Measurements from ENCODE around the gene VSTM2B. TPM values are rescaled to one million over a fixed set of nuclear protein-coding genes. Genes with fewer than 3 reads are reported as not detected.
"Not testable (repeated sequence)": the region's sequence is repeated elsewhere in the genome, so short reads cannot be mapped to it uniquely, and the experiment has no call there.

The VSTM2B gene
- total RNA-seq, 1 experiment from 2014 or later, result 2.5 TPM

DNA sequence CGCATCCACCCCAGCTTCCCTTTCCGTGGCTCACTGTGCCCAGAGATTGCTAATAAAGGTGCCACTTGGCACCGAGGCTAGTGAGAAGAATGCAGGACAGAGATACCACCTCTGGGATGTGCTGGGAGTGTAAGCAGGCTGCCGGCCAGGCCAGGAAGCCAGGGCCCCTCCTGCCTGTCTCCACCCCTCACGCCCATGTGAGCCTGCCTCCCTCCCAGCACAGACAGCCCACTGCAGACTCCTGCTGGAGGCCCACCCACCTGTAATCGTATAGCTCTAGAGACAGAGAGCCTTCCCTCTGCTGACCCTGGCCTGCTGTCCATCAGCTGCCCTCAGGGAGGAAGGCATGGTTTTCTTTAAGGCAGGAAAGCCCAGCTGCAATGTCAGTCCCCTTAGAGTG lies 13.9 kb downstream of the VSTM2B start:
- DNase-seq (ENCODE audit: low spot score), result no peak
- in situ Hi-C loops (cut with HindIII; ENCODE audit: low sequenced_read_pairs), result no loop called here

DNA sequence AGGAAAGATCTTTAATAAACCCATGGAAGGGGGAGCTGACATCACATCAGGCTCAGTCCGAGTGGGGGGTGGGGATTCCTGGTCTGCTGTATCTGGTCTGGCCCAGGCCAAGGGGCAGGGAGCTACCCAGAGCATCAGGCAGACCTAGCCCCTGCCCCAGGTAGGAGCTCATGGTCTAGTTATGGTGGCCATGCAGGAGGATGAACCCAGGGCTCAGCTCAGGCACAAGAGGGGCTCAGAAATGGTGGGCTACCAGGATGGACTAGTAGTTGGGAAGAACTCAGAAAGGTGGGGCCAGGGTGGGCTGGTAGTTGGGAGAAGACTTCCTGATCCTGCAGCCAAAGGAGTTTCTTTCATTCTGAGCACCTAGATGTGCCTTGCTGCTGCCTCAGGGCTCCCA lies 14.3 kb downstream of the VSTM2B start:
- in situ Hi-C loops (cut with HindIII; ENCODE audit: low sequenced_read_pairs), result no loop called here
- no peak for DNase-seq (ENCODE audit: low spot score)

DNA sequence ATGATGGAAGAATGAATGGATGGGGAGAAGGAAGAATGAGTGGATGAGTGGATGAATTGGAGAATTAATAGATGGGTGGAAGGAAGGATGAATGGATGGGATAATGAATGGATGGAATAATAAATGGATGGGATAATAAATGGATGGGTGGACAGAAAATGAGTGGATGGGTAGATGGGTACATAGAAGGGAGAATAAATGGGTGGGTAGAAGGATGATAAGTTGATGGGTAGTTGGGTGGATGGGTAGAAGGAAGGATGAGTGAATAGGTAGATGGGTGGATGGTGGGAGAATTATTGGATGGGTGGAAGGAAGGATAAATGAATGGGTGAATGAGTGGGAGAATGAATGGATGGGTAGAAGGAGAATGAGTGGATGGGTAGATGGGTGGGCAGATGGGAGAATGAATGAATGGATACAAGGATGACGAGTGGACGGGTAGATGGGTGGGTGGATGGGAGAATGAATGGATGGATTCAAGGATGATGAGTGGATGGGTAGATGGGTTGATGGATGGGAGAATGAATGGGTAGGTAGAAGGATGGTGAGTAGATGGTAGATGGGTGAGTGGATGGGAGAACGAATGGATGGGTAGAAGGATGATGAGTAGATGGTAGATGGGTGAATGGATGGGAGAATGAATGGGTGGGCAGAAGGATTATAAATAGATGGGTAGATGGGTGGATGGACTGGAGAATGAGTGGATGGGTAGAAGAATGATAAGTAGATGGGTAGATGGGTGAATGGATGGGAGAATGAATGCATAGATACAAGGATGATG lies 15.9 kb downstream of the VSTM2B start:
- no peak for DNase-seq (ENCODE audit: low spot score)

DNA sequence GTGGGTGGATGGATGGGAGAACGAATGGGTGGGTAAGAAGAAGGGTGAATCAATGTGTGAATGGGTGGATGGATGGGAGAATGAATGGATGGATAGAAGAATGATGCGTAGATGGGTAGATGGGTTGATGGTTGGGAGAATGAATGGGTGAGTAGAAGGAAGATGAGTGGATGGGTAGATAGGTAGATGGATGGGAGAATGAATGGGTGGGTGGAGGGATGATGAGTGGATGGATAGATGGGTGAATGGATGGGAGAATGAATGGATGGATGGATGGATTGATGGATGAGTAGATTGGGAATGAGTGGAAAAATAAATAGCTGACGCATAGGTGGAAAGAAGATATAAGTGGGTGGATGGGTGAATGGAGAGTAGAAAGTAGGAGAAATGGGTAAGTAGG lies 16.5 kb downstream of the VSTM2B start:
- in situ Hi-C loops (cut with HindIII; ENCODE audit: low sequenced_read_pairs), result no loop called here
- no peak for DNase-seq (ENCODE audit: low spot score)

More for the DNA sequence above, 15.9 kb downstream of the VSTM2B start:
- in situ Hi-C loops (cut with HindIII; ENCODE audit: low sequenced_read_pairs), result no loop called here

- DNase-seq (ENCODE audit: low spot score), result no peak
- in situ Hi-C loops (cut with HindIII; ENCODE audit: low sequenced_read_pairs), result no loop called here
Observed at GRCh38 chr19:29542776-29543175, 17.0 kb downstream of the VSTM2B start.

DNA sequence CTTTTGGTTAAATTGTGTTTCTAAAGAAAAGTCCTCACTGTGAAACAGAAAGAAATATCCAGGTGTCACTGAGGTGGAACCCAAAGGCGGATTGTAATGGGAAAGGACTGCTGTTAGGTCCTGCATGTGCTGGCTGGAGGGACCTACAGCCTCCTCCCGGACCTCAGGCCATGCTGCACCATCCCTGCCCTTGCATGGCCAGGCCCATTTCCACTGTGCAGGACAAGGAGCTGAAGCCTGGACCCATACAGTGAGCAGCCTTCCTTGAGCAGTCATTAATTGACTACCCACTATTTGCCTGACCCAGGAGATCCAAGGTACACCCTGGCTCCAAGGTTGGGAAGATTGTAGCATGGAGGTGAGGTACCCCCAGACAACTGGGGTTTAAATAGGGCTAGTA lies 17.6 kb downstream of the VSTM2B start:
- no peak for DNase-seq (ENCODE audit: low spot score)
- in situ Hi-C loops (cut with HindIII; ENCODE audit: low sequenced_read_pairs), result no loop called here

- no peak for DNase-seq (ENCODE audit: low spot score)
- in situ Hi-C loops (cut with HindIII; ENCODE audit: low sequenced_read_pairs), result no loop called here
Observed at GRCh38 chr19:29544656-29545360, 19.0 kb downstream of the VSTM2B start.

- DNase-seq (ENCODE audit: low spot score); in situ Hi-C loops (cut with HindIII; ENCODE audit: low sequenced_read_pairs): not testable (repeated sequence)
Observed at GRCh38 chr19:29545447-29545846, 19.7 kb downstream of the VSTM2B start.

DNA sequence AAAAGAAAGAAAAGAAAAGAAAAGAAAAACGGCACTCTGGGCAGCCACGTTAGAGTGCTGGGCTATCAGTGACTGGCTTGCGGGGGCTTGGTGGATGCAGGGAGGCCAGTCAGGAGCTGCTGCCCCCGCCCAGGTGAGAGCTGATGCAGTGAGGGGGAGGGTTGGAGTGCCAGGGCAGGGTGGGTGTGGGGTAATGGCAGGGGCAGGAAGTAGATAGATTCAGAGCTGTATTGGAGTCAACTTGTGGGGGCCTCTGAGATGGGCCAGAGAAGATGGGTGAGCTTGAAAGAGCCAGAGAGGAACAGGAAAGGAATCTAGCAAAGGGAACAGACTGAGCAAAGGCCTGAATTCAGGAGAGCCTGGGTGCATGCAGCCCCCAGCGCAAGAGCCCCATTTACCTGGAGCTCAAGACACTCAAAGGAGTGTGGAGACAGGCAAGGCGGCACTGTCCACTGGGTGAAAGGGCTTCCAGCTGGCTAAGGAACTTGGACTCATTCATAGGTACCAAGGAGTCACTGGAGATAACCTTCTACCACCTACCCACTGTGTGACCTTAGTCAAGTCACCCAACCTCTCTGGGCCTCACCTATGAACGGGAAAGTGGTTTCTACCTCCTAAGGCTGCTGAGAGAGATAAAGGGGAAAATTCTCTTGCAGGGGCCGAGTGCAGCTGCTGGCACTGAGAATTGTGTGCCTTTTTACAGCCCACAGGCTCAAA lies 20.2 kb downstream of the VSTM2B start:
- no peak for DNase-seq (ENCODE audit: low spot score)
- in situ Hi-C loops (cut with HindIII; ENCODE audit: low sequenced_read_pairs), result no loop called here

- in situ Hi-C loops (cut with HindIII; ENCODE audit: low sequenced_read_pairs), result no loop called here
- no peak for DNase-seq (ENCODE audit: low spot score)
Observed at GRCh38 chr19:29546583-29547190, 20.9 kb downstream of the VSTM2B start.

DNA sequence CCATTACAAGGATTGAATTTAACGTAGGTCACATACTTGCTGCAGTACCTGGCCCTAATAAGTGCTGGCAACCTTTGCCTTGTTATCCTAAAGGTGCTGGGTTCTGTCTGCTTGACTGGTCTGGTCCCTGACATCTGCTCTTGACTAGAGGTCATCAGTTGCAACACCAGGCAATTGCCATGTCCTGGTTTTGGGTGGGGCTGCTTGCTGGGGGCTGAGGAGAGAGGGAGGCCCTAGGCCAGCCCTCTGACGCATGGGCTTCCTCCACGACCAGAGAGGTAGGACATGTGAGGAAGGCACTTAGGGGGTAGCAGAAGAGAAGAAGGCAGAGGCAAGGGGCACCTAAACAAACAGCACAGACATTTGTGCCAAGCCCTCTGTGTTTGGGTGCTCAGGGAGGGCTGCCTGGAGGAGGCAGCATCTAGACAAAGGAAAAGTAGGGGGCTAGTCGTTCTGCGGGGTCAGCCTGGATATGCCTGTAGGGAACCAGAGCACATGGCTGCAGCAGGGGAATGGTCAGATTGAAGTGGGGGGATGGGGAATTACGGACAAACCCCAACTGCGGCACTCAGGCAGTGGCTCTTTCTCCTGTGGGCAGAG lies 21.7 kb downstream of the VSTM2B start:
- DNase-seq (ENCODE audit: low spot score), result no peak
- in situ Hi-C loops (cut with HindIII; ENCODE audit: low sequenced_read_pairs), result no loop called here

- DNase-seq (ENCODE audit: low spot score), result peak; percentile 94
- in situ Hi-C loops (cut with HindIII; ENCODE audit: low sequenced_read_pairs), result no loop called here
Observed at GRCh38 chr19:29547981-29548380, 22.2 kb downstream of the VSTM2B start.

DNA sequence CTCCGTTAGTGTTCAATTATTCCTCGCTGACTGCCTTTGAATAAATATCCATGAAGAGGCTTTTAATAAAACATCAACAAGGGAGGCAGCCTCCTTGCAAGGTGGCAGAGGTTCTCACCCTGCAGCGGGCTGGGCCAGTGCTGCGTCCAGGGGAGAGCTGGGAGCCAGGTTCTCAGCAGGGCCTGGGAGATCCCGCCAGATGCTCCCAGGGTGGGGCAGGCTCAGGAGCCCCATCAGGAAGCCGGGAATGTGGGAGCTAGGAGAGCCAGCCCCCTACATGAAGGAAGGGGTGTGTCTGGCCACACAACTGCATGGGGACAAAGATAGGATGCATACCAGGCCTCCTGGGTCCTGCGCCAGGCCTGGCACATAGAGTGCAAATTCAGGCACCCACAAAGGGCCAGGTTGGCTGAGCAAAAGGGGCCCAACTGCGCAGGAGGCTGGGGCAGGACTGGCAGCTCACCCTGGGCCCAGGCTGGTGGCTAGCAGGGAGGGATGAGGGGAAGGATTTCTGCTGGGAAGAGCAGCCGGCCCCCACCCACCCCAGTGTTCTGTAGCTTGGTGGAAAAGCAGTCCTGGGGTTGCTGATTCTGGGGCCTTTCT lies 22.8 kb downstream of the VSTM2B start:
- no peak for DNase-seq (ENCODE audit: low spot score)
- in situ Hi-C loops (cut with HindIII; ENCODE audit: low sequenced_read_pairs), result no loop called here

GRCh38 chr19:29549105-29550070 lies 23.6 kb downstream of the VSTM2B start:
- in situ Hi-C loops (cut with HindIII; ENCODE audit: low sequenced_read_pairs), result no loop called here
- DNase-seq (ENCODE audit: low spot score), result no peak

DNA sequence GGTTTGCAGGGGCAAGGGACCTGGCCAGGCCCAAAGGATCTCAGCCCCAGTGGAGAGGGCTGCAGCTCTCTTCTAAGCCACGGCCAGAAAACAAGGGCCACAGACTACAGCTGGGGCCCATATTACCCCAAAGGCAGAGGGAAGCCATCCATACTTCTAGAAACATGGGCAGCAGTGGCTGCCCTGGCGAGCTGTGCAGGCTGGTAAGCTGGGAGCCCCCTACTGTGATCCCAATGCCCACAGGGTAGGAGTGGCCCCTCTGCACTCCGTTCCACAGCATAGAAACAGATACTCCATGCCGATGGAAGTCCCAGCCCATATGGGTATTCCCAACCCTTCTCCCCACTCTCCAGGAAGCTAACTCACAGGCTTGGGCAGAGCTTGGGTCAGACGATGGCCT lies 25.1 kb downstream of the VSTM2B start:
- in situ Hi-C loops (cut with HindIII; ENCODE audit: low sequenced_read_pairs), result no loop called here
- no peak for DNase-seq (ENCODE audit: low spot score)

DNA sequence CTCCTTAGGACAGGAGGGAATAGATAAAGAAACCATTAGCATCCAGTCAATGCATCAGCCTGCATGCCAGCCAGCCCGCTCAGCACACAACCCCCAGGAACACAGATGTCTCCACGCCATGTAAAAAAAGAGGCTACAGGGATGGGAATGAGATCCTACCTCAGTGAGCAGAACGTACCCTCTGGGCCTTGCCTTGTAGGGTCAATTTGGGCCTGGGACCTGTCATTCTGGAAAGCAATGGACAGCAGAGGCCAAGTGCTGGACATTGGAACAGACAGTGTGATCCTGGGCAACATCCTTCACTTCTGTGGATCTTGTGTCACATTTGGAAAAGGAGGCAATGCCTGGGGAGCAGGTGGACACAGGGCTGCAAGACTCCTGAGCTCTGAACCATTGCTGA lies 26.0 kb downstream of the VSTM2B start:
- in situ Hi-C loops (cut with HindIII; ENCODE audit: low sequenced_read_pairs), result no loop called here
- no peak for DNase-seq (ENCODE audit: low spot score)

GRCh38 chr19:29552454-29553280 lies 26.9 kb downstream of the VSTM2B start:
- DNase-seq (ENCODE audit: low spot score), result no peak
- in situ Hi-C loops (cut with HindIII; ENCODE audit: low sequenced_read_pairs), result no loop called here
